ENCODE results near the gene FRAT1.

- TF ChIP-seq CTCF (conservative IDR thresholded peaks at IDR 0.05 in 1 of 2, IDR thresholded peaks at IDR 0.05 in 1 of 2; ENCODE audit: extremely low read depth in 1 of 2, insufficient read depth in 1 of 2, low read depth in 1 of 2, low read length in 2 of 2) = no peak
- TF ChIP-seq EZH2 (IDR thresholded peaks at IDR 0.05; ENCODE audit: borderline replicate concordance, low read length) = no peak
Measured at GRCh38 chr10:97335188-97335619, 16.1 kb downstream of the FRAT1 start.

Data from mammary epithelial cell (primary cell).